ENCODE results near the gene FAM222B. TPM values are rescaled to one million over a fixed set of nuclear protein-coding genes. Genes with fewer than 3 reads are reported as not detected.
"Not testable (repeated sequence)": the region's sequence is repeated elsewhere in the genome, so short reads cannot be mapped to it uniquely, and the experiment has no call there.

FAM222B gene
- total RNA-seq, 1 donor from 2014 or later = 14.2 TPM

DNA sequence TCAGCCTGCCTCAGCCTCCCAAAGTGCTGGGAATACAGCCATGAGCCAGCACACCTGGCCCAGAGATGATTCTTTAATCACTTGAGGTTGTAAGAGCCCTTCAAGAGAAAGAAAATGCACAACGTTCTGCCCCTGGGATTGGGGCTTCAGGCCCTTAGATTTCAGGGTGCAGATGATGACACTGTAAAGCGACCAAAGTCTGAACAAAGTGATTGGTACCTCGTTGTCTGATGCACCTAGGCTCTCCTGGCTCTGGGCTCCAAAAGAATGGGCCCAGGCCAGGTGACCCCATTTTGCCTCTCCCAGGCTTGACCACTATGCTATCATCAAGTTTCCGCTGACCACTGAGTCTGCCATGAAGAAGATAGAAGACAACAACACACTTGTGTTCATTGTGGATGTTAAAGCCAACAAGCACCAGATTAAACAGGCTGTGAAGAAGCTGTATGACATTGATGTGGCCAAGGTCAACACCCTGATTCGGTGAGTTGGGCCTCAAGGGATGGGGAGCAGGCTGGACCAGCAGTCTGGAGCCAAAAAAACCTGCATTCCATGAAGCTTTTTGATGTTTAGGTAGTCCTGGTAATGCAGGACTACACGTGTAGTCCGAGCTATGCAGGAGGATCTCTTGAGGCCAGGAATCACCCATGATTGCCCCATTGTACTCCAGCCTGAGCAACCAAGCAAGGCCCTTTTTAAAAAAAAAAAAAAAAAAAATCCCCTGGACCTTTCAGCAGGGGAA lies 120.0 kb downstream of the FAM222B start:
- Histone ChIP-seq H3K9me3 (no peaks in the 10 kb centered on the region), H3K4me1 (peaks cover 65% of the 10 kb centered on the region), H3K4me3 (no peak overlapping the region), H3K36me3 (peaks cover 0 to 31% of the 10 kb centered on the region in 2 donors), H3K27ac (no peak overlapping the region), H3K27me3 (no peaks in the 10 kb centered on the region)
- TF ChIP-seq POLR2AphosphoS5 (IDR thresholded peaks at IDR 0.05; ENCODE audit: insufficient read depth in 1 of 2, low read depth in 1 of 2) (no peak), POLR2A (IDR thresholded peaks at IDR 0.05) (no peak)
- TF ChIP-seq, protein P1, sequence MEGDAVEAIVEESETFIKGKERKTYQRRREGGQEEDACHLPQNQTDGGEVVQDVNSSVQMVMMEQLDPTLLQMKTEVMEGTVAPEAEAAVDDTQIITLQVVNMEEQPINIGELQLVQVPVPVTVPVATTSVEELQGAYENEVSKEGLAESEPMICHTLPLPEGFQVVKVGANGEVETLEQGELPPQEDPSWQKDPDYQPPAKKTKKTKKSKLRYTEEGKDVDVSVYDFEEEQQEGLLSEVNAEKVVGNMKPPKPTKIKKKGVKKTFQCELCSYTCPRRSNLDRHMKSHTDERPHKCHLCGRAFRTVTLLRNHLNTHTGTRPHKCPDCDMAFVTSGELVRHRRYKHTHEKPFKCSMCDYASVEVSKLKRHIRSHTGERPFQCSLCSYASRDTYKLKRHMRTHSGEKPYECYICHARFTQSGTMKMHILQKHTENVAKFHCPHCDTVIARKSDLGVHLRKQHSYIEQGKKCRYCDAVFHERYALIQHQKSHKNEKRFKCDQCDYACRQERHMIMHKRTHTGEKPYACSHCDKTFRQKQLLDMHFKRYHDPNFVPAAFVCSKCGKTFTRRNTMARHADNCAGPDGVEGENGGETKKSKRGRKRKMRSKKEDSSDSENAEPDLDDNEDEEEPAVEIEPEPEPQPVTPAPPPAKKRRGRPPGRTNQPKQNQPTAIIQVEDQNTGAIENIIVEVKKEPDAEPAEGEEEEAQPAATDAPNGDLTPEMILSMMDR (IDR thresholded peaks at IDR 0.05) = no peak
- intact Hi-C loops (cut with DNase I) = no loop called here
- DNase-seq (ENCODE audit: extremely low spot score in 2 of 2) = no peak

DNA sequence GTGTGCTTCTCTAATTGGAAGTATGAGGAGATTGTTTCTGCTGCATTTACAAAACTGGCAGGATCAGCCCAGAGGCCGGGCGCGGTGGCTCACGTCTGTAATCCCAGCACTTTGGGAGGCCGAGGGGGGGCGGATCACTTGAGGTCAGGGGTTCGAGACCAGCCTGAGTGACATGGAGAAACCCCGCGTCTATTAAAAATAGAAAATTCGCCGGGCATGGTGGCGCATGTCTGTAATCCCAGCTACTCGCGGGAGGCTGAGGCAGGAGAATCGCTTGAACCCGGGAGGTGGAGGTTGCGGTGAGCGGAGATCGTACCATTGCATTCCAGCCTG lies 121.6 kb downstream of the FAM222B start:
- H3K4me3 ChIP-seq = peak overlapping the region; percentile 91 to 98
- peaks cover 0 to 31% of the 10 kb centered on the region in 2 donors for H3K36me3 ChIP-seq
- peaks cover 80% of the 10 kb centered on the region for H3K4me1 ChIP-seq
- intact Hi-C loops (cut with DNase I); H3K9me3 ChIP-seq; DNase-seq (ENCODE audit: extremely low spot score in 2 of 2); H3K27me3 ChIP-seq: not testable (repeated sequence)
- H3K27ac ChIP-seq = peak overlapping the region; percentile 93

DNA sequence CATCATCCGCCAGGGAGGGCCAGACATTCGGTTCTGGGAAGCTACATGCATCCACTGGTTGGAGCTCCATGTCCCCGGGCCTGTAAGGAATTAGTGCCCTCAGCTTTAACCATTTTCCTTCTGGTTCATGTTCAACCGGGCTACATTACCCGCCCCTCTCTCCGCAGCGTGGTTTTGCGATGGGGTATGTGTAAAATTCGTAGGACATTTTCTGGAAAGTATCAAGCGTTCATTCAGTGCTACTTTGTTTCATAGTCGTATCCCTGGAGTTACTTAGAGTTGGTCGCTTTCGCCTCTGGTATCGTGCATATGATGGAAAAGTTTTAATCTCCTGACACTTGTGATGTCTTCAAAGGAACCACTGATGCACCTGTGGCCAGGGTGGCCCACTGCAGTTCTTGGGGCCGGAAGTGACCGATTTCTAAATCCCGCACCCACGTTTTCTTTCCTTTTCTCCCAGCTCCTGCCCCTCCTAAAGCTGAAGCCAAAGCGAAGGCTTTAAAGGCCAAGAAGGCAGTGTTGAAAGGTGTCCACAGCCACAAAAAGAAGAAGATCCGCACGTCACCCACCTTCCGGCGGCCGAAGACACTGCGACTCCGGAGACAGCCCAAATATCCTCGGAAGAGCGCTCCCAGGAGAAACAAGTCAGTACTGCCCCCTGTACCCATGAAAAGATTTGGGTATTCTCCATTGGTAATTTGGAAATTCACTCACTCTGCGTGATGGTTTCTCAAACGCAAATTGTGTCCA lies 122.2 kb downstream of the FAM222B start:
- peaks cover 74% of the 10 kb centered on the region for H3K4me1 ChIP-seq
- TF ChIP-seq, protein P1 (IDR thresholded peaks at IDR 0.05) = no peak
- TF ChIP-seq POLR2AphosphoS5 (IDR thresholded peaks at IDR 0.05; ENCODE audit: insufficient read depth in 1 of 2, low read depth in 1 of 2) (no peak), POLR2A (IDR thresholded peaks at IDR 0.05) (no peak)
- H3K36me3 ChIP-seq = peaks cover 0 to 34% of the 10 kb centered on the region in 2 donors
- peak overlapping the region; percentile 91 to 98 for H3K4me3 ChIP-seq
- peak overlapping the region; percentile 93 for H3K27ac ChIP-seq
- intact Hi-C loops (cut with DNase I) = no loop called here
- H3K9me3 ChIP-seq = no peaks in the 10 kb centered on the region
- DNase-seq (ENCODE audit: extremely low spot score in 2 of 2) = no peak
- H3K27me3 ChIP-seq = no peaks in the 10 kb centered on the region

DNA sequence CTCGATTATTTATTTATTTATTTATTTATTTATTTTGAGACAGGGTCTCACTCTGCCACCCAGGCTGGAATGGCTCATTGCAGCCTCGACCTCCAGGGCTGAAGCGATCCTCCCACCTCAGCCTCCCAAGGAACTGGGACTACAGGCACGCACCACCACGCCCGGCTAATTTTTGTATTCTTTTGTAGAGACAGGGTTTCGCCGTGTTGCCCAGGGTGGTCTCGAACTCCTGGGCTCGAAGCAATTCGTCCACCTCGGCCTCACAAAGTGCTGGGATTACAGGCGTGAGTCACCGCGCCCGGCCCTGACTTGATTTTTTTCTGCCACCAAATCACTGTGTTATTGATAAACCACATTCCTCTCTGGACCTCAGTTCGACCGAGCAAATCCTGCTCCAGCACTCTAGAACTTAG lies 123.6 kb downstream of the FAM222B start:
- intact Hi-C loops (cut with DNase I) = no loop called here
- peak overlapping the region; percentile 91 to 98 for H3K4me3 ChIP-seq

DNA sequence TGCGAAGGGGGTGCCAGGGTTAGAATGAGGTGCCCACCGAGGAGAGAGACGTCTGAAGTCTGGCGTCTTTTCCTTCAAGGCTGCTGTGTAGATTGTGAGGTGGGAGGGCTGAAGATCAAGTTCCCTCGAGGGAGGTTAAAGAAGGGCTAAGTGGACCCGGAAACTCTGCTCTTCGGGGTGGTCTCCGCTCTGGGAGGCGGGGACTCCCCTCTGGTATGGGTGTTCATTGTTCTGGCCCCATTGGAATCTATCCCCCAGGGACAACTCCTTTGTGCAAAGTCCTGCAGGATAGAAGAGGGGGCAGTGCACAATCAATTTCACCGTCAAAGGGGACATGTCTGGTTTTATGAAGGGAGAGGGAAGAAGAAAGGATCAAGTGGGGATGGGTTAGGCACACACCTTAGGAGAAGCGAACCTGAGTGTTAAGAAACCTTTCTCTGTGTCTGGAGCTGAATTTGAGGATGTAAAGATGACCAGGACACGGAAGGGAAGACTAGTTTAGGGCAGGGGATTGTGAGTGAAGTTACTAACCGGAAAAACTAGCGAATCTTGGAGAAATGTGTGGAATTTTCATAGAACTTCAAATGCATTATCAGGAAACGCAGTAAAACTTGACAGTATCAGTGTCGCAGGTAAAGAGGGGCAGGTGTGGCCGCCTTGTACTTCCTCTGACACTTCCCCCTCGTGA lies 124.1 kb downstream of the FAM222B start:
- H3K27ac ChIP-seq = peak overlapping the region; percentile 93
- no peak for DNase-seq (ENCODE audit: extremely low spot score in 2 of 2)
- intact Hi-C loops (cut with DNase I) = no loop called here
- TF ChIP-seq POLR2A (IDR thresholded peaks at IDR 0.05) (no peak), POLR2AphosphoS5 (IDR thresholded peaks at IDR 0.05; ENCODE audit: insufficient read depth in 1 of 2, low read depth in 1 of 2) (no peak)
- TF ChIP-seq, protein P1 (IDR thresholded peaks at IDR 0.05) = no peak
- peaks cover 66% of the 10 kb centered on the region for H3K4me1 ChIP-seq
- no peaks in the 10 kb centered on the region for H3K9me3 ChIP-seq
- peaks cover 0 to 33% of the 10 kb centered on the region in 2 donors for H3K36me3 ChIP-seq
- H3K4me3 ChIP-seq = peak overlapping the region; percentile 75 to 91
- no peaks in the 10 kb centered on the region for H3K27me3 ChIP-seq

More for the DNA sequence above, 123.6 kb downstream of the FAM222B start:
- Histone ChIP-seq H3K4me1 (peaks cover 70% of the 10 kb centered on the region), H3K9me3 (no peaks in the 10 kb centered on the region), H3K27me3 (no peaks in the 10 kb centered on the region), H3K27ac (peak overlapping the region; percentile 93), H3K36me3 (peaks cover 0 to 35% of the 10 kb centered on the region in 2 donors)
- TF ChIP-seq, protein P1 (IDR thresholded peaks at IDR 0.05) = no peak
- no peak for TF ChIP-seq POLR2A (IDR thresholded peaks at IDR 0.05)
- no peak for TF ChIP-seq POLR2AphosphoS5 (IDR thresholded peaks at IDR 0.05; ENCODE audit: insufficient read depth in 1 of 2, low read depth in 1 of 2)
- no peak for DNase-seq (ENCODE audit: extremely low spot score in 2 of 2)
